ENCODE data around the gene NEURL2. TPM values are rescaled to one million over a fixed set of nuclear protein-coding genes. Genes with fewer than 3 reads are reported as not detected.
A peak's percentile ranks its signal among the peaks of the same experiment; 100 is the strongest.

Gene NEURL2
- total RNA-seq, 1 experiment from 2014 or later: 2.3 TPM

GRCh38 chr20:45918182-45918737 lies 27.3 kb upstream of the NEURL2 start:
- no peak for TF ChIP-seq CTCF (conservative IDR thresholded peaks at IDR 0.05; ENCODE audit: low read depth, low read length)
- TF ChIP-seq EZH2phosphoT487 (IDR thresholded peaks at IDR 0.05; ENCODE audit: borderline replicate concordance, low read length): no peak
- TF ChIP-seq EZH2 (IDR thresholded peaks at IDR 0.05; ENCODE audit: low read length, unreplicated experiment): no peak
- BruUV-seq (replicated peaks): no TSS peak
- Histone ChIP-seq H3K4me3 (ENCODE audit: low read length) (no peak overlapping the region), H3K79me2 (ENCODE audit: low read length) (no peaks in the 10 kb centered on the region), H2AFZ (ENCODE audit: low read length) (0 out of 2 replicates have a peak overlapping the region, but pooled peaks have one; percentile 7), H3K9me2 (replicated peaks; ENCODE audit: low read length) (no peaks in the 10 kb centered on the region), H3F3A (ENCODE audit: low read length, unreplicated experiment) (no peaks in the 10 kb centered on the region), H3K9me3 (ENCODE audit: low read length) (no peaks in the 10 kb centered on the region), H3K9ac (ENCODE audit: low read length) (no peak overlapping the region), H4K20me1 (ENCODE audit: low read length) (no peaks in the 10 kb centered on the region), H3K27ac (ENCODE audit: low read length) (no peak overlapping the region), H3K27me3 (ENCODE audit: low read length) (no peaks in the 10 kb centered on the region), H3K4me1 (ENCODE audit: insufficient read depth, low read length) (peaks cover 8% of the 10 kb centered on the region), H3K36me3 (ENCODE audit: low read depth, low read length) (no peaks in the 10 kb centered on the region), H3K4me2 (ENCODE audit: low read length) (no peak overlapping the region)
- ATAC-seq (no peak), DNase-seq (no peak)
- intact Hi-C loops (cut with micrococcal nuclease): no loop called here
- ChIA-PET POLR2A (ENCODE audit: unreplicated experiment) (no interaction called here), CTCF (no interaction called here)

GRCh38 chr20:45917790-45918141 lies 26.8 kb upstream of the NEURL2 start:
- ATAC-seq (no peak), DNase-seq (no peak)
- ChIA-PET CTCF (no interaction called here), POLR2A (ENCODE audit: unreplicated experiment) (no interaction called here)
- Histone ChIP-seq H3K27ac (ENCODE audit: low read length) (no peak overlapping the region), H4K20me1 (ENCODE audit: low read length) (no peaks in the 10 kb centered on the region), H3K4me1 (ENCODE audit: insufficient read depth, low read length) (peaks cover 8% of the 10 kb centered on the region), H3K9me3 (ENCODE audit: low read length) (no peaks in the 10 kb centered on the region), H3K9ac (ENCODE audit: low read length) (no peak overlapping the region), H3K4me2 (ENCODE audit: low read length) (no peak overlapping the region), H2AFZ (ENCODE audit: low read length) (no peak overlapping the region), H3K4me3 (ENCODE audit: low read length) (no peak overlapping the region), H3F3A (ENCODE audit: low read length, unreplicated experiment) (no peaks in the 10 kb centered on the region), H3K27me3 (ENCODE audit: low read length) (no peaks in the 10 kb centered on the region), H3K36me3 (ENCODE audit: low read depth, low read length) (no peaks in the 10 kb centered on the region), H3K9me2 (replicated peaks; ENCODE audit: low read length) (no peaks in the 10 kb centered on the region), H3K79me2 (ENCODE audit: low read length) (no peaks in the 10 kb centered on the region)
- intact Hi-C loops (cut with micrococcal nuclease): no loop called here
- BruUV-seq (replicated peaks): no TSS peak
- TF ChIP-seq CTCF (conservative IDR thresholded peaks at IDR 0.05; ENCODE audit: low read depth, low read length) (no peak), EZH2phosphoT487 (IDR thresholded peaks at IDR 0.05; ENCODE audit: borderline replicate concordance, low read length) (no peak), EZH2 (IDR thresholded peaks at IDR 0.05; ENCODE audit: low read length, unreplicated experiment) (no peak)

GRCh38 chr20:45913116-45913515 lies 22.1 kb upstream of the NEURL2 start:
- Histone ChIP-seq H3K27ac (ENCODE audit: low read length) (no peak overlapping the region), H3K4me1 (ENCODE audit: insufficient read depth, low read length) (0 out of 2 replicates have a peak, but pooled peaks cover 9% of the 10 kb centered on the region), H3K9me2 (replicated peaks; ENCODE audit: low read length) (no peaks in the 10 kb centered on the region), H3K4me2 (ENCODE audit: low read length) (no peak overlapping the region), H2AFZ (ENCODE audit: low read length) (no peak overlapping the region), H3K79me2 (ENCODE audit: low read length) (no peaks in the 10 kb centered on the region), H3K9ac (ENCODE audit: low read length) (no peak overlapping the region), H3K27me3 (ENCODE audit: low read length) (no peaks in the 10 kb centered on the region), H3K9me3 (ENCODE audit: low read length) (no peaks in the 10 kb centered on the region), H3K4me3 (ENCODE audit: low read length) (no peak overlapping the region), H3K36me3 (ENCODE audit: low read depth, low read length) (no peaks in the 10 kb centered on the region), H3F3A (ENCODE audit: low read length, unreplicated experiment) (no peaks in the 10 kb centered on the region), H4K20me1 (ENCODE audit: low read length) (no peaks in the 10 kb centered on the region)
- TF ChIP-seq EZH2 (IDR thresholded peaks at IDR 0.05; ENCODE audit: low read length, unreplicated experiment): no peak
- no peak for TF ChIP-seq EZH2phosphoT487 (IDR thresholded peaks at IDR 0.05; ENCODE audit: borderline replicate concordance, low read length)
- TF ChIP-seq CTCF (conservative IDR thresholded peaks at IDR 0.05; ENCODE audit: low read depth, low read length): no peak
- ATAC-seq: no peak
- BruUV-seq (replicated peaks): no TSS peak
- DNase-seq: no peak
- ChIA-PET POLR2A (ENCODE audit: unreplicated experiment) (no interaction called here), CTCF (no interaction called here)
- intact Hi-C loops (cut with micrococcal nuclease): no loop called here
